D721Med (cell line): ENCODE results near the gene TMEM82.

Source experiments
- DNase-seq: peaks from one replicate; pipeline ENCODE4 v3.0.0; 2011; ENCODE audit warnings: low spot score; ENCODE audit not compliant: insufficient read length
- FAIRE-seq: peaks from 2 replicates; lab custom pipeline; 2011; peaks lifted over from hg19 to GRCh38; lab: Jason Lieb, UNC
- TF ChIP-seq, protein P1 (sequence below): IDR thresholded peaks from 2 replicates; pipeline ENCODE4 v1.5.1; 2012; ENCODE audit warnings: mild to moderate bottlenecking, control low read depth; ENCODE audit not compliant: insufficient read depth; ENCODE audit errors: missing control alignments

TMEM82 gene

DNA sequence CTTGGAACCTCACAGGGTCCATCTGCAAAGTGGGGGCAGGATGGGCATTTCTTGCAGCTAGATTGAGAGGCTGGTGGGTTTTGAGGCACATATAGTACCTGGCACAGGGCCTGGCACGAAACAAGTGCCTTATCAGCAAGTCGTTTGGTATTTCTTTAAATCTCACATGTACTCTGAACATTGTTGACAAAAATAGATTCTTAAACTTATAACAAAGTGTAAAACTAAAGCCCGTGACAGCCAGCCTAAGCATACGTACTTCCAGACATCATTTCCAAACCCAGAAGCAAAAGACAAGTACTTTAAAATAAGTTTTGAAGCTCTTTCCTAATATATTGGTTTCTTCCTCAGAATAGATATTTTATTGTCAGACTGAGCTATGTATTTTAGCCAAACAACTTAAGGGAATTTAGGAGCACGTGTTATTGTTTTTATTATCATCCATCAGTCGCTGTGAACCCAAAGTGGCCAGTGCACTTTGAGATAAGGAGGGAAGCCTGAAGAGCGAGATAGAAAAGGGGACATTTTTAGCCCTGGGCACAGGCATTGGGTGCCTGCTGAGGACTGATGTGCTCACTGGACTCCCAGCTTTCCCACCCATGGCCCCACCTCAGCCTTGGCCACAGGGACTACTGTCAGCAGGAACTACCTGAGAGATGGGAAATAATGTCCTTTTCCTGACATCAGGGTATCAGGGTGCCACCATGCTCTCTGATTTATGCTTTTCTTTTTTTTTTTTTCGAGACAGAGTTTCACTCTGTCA is 19.2 kb downstream of the TMEM82 start:
- no peak for FAIRE-seq
- TF ChIP-seq, protein P1, sequence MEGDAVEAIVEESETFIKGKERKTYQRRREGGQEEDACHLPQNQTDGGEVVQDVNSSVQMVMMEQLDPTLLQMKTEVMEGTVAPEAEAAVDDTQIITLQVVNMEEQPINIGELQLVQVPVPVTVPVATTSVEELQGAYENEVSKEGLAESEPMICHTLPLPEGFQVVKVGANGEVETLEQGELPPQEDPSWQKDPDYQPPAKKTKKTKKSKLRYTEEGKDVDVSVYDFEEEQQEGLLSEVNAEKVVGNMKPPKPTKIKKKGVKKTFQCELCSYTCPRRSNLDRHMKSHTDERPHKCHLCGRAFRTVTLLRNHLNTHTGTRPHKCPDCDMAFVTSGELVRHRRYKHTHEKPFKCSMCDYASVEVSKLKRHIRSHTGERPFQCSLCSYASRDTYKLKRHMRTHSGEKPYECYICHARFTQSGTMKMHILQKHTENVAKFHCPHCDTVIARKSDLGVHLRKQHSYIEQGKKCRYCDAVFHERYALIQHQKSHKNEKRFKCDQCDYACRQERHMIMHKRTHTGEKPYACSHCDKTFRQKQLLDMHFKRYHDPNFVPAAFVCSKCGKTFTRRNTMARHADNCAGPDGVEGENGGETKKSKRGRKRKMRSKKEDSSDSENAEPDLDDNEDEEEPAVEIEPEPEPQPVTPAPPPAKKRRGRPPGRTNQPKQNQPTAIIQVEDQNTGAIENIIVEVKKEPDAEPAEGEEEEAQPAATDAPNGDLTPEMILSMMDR, result no peak
- DNase-seq, result no peak

DNA sequence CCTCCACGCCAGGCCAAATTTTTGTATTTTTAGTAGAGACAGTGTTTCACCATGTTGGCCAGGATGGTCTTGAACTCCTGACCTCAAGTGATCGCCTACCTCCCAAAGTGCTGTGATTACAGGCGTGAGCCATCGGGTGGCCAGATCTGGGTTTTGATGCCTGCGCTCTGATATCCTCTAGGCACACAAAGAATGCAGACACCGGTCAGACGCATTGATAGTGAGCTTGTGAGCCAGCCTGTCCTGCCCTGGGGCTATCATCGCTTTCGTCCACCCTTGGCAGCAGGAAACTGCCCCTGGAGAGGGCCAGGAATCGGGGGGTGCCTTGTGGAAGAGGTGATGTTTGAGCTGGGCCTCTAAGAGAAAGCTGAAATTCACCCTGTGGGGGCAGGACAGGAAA is 20.2 kb downstream of the TMEM82 start:
- DNase-seq, result no peak
- TF ChIP-seq, protein P1, result no peak
- no peak for FAIRE-seq

DNA sequence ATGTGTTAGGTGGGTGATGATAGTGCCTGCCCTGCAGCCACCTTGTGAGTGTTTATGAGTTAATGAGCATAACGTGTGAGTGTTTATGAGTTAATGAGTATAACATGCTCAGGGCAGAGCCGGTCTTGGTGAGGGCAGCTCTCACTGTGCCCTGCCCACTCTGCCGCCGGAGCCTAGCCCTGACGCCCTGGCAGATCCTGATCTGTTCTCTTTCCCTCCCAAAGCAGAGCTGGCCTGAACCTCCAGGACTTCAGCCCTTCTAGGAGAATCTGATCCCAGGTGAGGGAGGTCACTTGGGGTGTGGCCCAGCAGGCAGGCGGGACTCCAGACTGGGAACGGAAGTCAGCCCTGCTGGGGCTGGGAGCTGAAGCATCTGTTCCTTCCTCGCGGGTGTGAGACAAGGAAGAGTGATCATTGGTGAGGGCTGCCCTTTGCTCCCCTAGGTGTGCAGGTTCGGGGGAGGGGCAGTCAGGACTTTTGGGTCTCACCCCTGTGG is 22.0 kb downstream of the TMEM82 start:
- TF ChIP-seq, protein P1, result no peak
- DNase-seq (no peak), FAIRE-seq (no peak)

DNA sequence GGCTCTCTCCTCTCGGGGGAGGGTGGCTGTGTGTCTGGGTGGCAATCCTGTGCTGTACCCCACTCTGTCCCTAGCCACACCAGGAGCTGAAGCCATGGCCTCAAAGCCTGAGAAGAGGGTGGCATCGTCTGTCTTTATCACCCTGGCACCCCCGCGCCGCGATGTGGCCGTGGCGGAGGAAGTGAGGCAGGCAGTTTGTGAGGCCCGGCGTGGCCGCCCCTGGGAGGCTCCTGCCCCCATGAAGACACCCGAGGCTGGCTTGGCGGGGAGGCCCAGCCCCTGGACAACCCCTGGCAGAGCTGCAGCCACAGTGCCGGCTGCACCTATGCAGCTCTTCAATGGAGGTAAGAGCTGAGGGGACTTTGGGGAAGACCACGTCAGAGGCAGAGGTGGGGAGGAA is 22.6 kb downstream of the TMEM82 start:
- DNase-seq (no peak), FAIRE-seq (no peak)
- TF ChIP-seq, protein P1, result no peak

DNA sequence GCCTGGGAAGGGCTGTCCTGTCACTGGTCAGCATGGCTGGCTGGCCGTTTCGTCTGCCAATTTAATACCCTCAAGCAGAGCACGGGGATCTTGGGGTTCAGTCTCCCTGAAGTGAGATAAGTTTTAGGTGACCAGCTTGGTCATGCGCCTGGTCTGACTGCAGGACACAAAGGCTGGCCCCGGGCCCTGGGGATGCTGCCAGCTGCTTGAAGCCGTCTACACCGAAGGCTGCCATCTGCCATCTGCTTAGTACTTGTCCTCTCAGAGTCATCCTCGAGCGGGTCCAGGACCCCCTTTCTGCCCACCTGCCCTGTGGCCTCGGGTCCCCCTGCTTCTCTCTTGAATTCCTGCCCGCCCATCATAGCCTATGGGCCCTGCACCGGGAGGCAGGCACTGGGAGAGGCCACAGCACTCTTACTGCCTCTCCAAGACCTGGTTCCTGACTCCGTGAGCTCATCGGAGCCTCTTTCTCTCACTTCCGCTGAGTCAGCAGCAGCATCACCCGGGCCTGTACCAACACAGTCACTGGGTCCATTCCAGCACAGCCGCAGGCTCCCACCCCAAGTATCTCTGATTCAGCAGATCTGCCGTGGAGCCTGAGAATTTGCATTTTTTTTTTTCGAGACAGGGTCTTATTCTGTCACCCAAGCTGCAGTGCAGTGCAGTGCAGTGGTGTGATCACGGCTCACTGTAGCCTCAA is 23.3 kb downstream of the TMEM82 start:
- FAIRE-seq (no peak), DNase-seq (no peak)
- TF ChIP-seq, protein P1, result no peak

DNA sequence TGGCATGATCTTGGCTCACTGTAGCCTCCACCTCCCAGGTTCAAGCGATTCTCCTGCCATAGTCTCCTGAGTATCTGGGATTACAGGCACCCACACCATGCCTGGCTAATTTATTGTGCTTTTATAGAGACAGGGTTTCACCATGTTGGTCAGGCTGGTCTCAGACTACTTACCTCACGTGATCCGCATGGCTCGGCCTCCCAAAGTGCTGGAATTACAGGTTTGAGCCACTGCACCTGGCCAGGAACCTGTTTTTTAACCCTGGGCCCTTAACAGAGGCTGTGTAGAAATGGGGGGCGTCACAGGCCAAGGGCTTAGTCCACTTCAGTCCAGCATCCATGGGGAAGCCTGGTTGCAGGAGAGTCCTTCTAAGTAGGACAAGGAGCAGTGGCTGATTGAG is 25.6 kb downstream of the TMEM82 start:
- TF ChIP-seq, protein P1, result no peak
- DNase-seq (no peak), FAIRE-seq (no peak)

DNA sequence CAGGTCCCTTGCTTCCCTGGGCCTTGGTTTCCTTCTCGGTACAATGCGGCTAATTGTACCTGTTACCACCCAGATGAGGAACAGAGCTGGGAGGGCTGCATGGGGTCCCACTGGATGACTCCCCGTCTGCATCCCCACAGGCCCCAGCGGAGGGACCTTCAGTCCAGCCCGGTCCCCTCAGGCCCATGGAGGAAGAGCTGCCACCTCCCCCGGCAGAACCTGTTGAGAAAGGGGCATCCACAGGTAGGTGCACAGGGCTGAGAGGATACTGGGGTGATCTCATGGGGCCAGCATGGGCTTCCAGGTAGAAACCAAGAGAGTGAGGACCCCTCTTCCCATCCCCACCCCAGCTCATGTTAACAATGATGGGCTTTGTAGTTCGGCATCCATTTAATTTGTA is 26.1 kb downstream of the TMEM82 start:
- TF ChIP-seq, protein P1, result no peak
- FAIRE-seq, result no peak
- no peak for DNase-seq
